DND-41 (cell line): ENCODE results near the gene MAMSTR.

Experiments used
- EZH2 ChIP-seq: IDR thresholded peaks from 3 replicates; pipeline ENCODE4 v1.6.1; 2012; ENCODE audit warnings: borderline replicate concordance, low read depth, mild to moderate bottlenecking, moderate library complexity, low read length, inconsistent platforms; ENCODE audit not compliant: severe bottlenecking
- TF ChIP-seq, protein P1 (sequence below): IDR thresholded peaks from 2 replicates; pipeline ENCODE4 v1.5.1; 2012; ENCODE audit warnings: borderline replicate concordance, low read length, moderate library complexity, mild to moderate bottlenecking; ENCODE audit not compliant: poor library complexity, severe bottlenecking; ENCODE audit errors: extremely low read depth

DNA sequence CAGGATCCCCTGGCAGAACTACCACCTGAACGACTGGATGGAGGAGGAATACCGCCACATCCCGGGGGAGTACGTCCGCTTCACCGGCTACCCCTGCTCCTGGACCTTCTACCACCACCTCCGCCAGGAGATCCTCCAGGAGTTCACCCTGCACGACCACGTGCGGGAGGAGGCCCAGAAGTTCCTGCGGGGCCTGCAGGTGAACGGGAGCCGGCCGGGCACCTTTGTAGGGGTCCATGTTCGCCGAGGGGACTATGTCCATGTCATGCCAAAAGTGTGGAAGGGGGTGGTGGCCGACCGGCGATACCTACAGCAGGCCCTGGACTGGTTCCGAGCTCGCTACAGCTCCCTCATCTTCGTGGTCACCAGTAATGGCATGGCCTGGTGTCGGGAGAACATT is 16.2 kb downstream of the MAMSTR start:
- TF ChIP-seq, protein P1, sequence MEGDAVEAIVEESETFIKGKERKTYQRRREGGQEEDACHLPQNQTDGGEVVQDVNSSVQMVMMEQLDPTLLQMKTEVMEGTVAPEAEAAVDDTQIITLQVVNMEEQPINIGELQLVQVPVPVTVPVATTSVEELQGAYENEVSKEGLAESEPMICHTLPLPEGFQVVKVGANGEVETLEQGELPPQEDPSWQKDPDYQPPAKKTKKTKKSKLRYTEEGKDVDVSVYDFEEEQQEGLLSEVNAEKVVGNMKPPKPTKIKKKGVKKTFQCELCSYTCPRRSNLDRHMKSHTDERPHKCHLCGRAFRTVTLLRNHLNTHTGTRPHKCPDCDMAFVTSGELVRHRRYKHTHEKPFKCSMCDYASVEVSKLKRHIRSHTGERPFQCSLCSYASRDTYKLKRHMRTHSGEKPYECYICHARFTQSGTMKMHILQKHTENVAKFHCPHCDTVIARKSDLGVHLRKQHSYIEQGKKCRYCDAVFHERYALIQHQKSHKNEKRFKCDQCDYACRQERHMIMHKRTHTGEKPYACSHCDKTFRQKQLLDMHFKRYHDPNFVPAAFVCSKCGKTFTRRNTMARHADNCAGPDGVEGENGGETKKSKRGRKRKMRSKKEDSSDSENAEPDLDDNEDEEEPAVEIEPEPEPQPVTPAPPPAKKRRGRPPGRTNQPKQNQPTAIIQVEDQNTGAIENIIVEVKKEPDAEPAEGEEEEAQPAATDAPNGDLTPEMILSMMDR, result no peak
- no peak for TF ChIP-seq EZH2
